SK-N-SH (cell line): ENCODE measurements around the gene SCAND1.

Source experiments
- EP300 ChIP-seq, 2 experiments: IDR thresholded peaks; 2 replicates each; pipeline versions ENCODE4 v1.4.0 to v1.6.1; 2012; ENCODE audit warnings: borderline replicate concordance in 1 of 2, low read depth in 1 of 2, low read length in 1 of 2
- POLR2AphosphoS5 ChIP-seq: IDR thresholded peaks from 2 replicates; pipeline ENCODE4 v1.6.1; 2012; ENCODE audit warnings: low read depth, low read length
- TF ChIP-seq, protein P1 (sequence below): fragments of 200-600 bp; sonication (generic); IDR thresholded peaks from 2 replicates; pipeline ENCODE4 v1.6.1; 2017; ENCODE audit warnings: antibody characterized with exemption, mild to moderate bottlenecking, moderate library complexity

DNA sequence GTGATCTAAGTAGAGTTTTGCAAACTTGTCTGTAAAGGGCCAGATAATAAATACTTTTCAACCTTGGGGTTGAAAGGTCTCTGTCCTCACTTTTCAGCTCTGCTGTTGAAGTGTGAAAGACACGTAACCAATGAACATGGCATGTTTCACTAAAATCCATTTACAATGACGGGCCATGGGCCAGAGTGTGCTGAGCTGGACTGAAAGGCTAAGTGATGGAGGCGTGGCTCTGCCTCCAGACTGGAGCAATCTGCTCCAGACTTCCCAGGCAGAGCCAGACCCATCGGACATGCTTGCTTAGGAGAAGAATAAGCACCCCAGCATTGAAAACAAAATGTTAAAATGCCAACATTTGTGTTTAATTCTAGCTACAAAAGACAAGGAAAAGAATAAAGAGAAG is 41.4 kb downstream of the SCAND1 start:
- TF ChIP-seq, protein P1, sequence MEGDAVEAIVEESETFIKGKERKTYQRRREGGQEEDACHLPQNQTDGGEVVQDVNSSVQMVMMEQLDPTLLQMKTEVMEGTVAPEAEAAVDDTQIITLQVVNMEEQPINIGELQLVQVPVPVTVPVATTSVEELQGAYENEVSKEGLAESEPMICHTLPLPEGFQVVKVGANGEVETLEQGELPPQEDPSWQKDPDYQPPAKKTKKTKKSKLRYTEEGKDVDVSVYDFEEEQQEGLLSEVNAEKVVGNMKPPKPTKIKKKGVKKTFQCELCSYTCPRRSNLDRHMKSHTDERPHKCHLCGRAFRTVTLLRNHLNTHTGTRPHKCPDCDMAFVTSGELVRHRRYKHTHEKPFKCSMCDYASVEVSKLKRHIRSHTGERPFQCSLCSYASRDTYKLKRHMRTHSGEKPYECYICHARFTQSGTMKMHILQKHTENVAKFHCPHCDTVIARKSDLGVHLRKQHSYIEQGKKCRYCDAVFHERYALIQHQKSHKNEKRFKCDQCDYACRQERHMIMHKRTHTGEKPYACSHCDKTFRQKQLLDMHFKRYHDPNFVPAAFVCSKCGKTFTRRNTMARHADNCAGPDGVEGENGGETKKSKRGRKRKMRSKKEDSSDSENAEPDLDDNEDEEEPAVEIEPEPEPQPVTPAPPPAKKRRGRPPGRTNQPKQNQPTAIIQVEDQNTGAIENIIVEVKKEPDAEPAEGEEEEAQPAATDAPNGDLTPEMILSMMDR = no peak
- no peak for TF ChIP-seq EP300 (IDR thresholded peaks at IDR 0.05; ENCODE audit: borderline replicate concordance in 1 of 2, low read depth in 1 of 2, low read length in 1 of 2)
- no peak for TF ChIP-seq POLR2AphosphoS5
